ENCODE data around the gene IL34.
A peak's percentile ranks its signal among the peaks of the same experiment; 100 is the strongest.

The IL34 gene

GRCh38 chr16:70658921-70659320 lies 12.6 kb downstream of the IL34 start:
- no peak; the same call in 2 of the 3 replicates for ATAC-seq
- TF ChIP-seq PPARA (CRISPR knock-in tag; IDR thresholded peaks at IDR 0.05; ENCODE audit: borderline replicate concordance) (no peak), ZC3H10 (CRISPR knock-in tag; IDR thresholded peaks at IDR 0.05) (no peak), ZNF8 (CRISPR knock-in tag; IDR thresholded peaks at IDR 0.05) (no peak), PATZ1 (CRISPR knock-in tag; IDR thresholded peaks at IDR 0.05; ENCODE audit: borderline replicate concordance) (no peak), ZNF70 (CRISPR knock-in tag; IDR thresholded peaks at IDR 0.05) (no peak), ZNF565 (CRISPR knock-in tag; conservative IDR thresholded peaks at IDR 0.05; ENCODE audit: low read depth) (no peak), POU6F1 (CRISPR knock-in tag; IDR thresholded peaks at IDR 0.05; ENCODE audit: borderline replicate concordance, low read depth) (no peak), ISL1 (CRISPR knock-in tag; IDR thresholded peaks at IDR 0.05) (no peak), ZFP30 (CRISPR knock-in tag; IDR thresholded peaks at IDR 0.05) (no peak)

GRCh38 chr16:70659546-70659945 lies 13.2 kb downstream of the IL34 start:
- peak; percentile 9 for ATAC-seq

GRCh38 chr16:70659953-70660671 lies 13.8 kb downstream of the IL34 start:
- no peak for TF ChIP-seq OSR1 (CRISPR knock-in tag; IDR thresholded peaks at IDR 0.05)
- peak; percentile 19 for ATAC-seq

More at GRCh38 chr16:70659546-70659945, 13.2 kb downstream of the IL34 start:
- TF ChIP-seq PPARA (CRISPR knock-in tag; IDR thresholded peaks at IDR 0.05; ENCODE audit: borderline replicate concordance) (no peak), TSHZ2 (CRISPR knock-in tag; IDR thresholded peaks at IDR 0.05) (no peak)

GRCh38 chr16:70660672-70661350 lies 14.5 kb downstream of the IL34 start:
- TF ChIP-seq ZNF565 (CRISPR knock-in tag; conservative IDR thresholded peaks at IDR 0.05; ENCODE audit: low read depth) = no peak
- no peak for TF ChIP-seq SNAI2 (CRISPR knock-in tag; IDR thresholded peaks at IDR 0.05)
- TF ChIP-seq CREB5 (CRISPR knock-in tag; IDR thresholded peaks at IDR 0.05; ENCODE audit: low read depth) = no peak
- no peak for TF ChIP-seq BACH2 (CRISPR knock-in tag; IDR thresholded peaks at IDR 0.05; ENCODE audit: borderline replicate concordance)
- no peak for TF ChIP-seq ISL1 (CRISPR knock-in tag; IDR thresholded peaks at IDR 0.05)
- TF ChIP-seq ZFP30 (CRISPR knock-in tag; IDR thresholded peaks at IDR 0.05) = no peak
- TF ChIP-seq CSDC2 (CRISPR knock-in tag; IDR thresholded peaks at IDR 0.05) = no peak
- TF ChIP-seq ZFP3 (CRISPR knock-in tag; IDR thresholded peaks at IDR 0.05) = no peak
- peak; percentile 27 for ATAC-seq

- ATAC-seq = no peak
- TF ChIP-seq ISL1 (CRISPR knock-in tag; IDR thresholded peaks at IDR 0.05) (no peak), GLIS3 (CRISPR knock-in tag; IDR thresholded peaks at IDR 0.05) (no peak), OSR1 (CRISPR knock-in tag; IDR thresholded peaks at IDR 0.05) (no peak), ESRRG (CRISPR knock-in tag; IDR thresholded peaks at IDR 0.05) (no peak), PATZ1 (CRISPR knock-in tag; IDR thresholded peaks at IDR 0.05; ENCODE audit: borderline replicate concordance) (no peak), SNAI2 (CRISPR knock-in tag; IDR thresholded peaks at IDR 0.05) (no peak), ZNF8 (CRISPR knock-in tag; IDR thresholded peaks at IDR 0.05) (no peak), TCF4 (CRISPR knock-in tag; IDR thresholded peaks at IDR 0.05; ENCODE audit: borderline replicate concordance) (no peak), TSHZ2 (CRISPR knock-in tag; IDR thresholded peaks at IDR 0.05) (no peak), ZNF70 (CRISPR knock-in tag; IDR thresholded peaks at IDR 0.05) (no peak), ZFP3 (CRISPR knock-in tag; IDR thresholded peaks at IDR 0.05) (no peak)
These were observed 15.2 kb downstream of the IL34 start for GRCh38 chr16:70661534-70661917.

All from SK-N-SH treated with all-trans-retinoic acid at 6 μM for 48 hours (cell line).